HepG2 (cell line): ENCODE results near the gene LIFR. TPM values are rescaled to one million over a fixed set of nuclear protein-coding genes. Genes with fewer than 3 reads are reported as not detected.
A peak's percentile ranks its signal among the peaks of the same experiment; 100 is the strongest.

Experiments used
- ATAC-seq: fragments of 200-7000 bp; cut with Tn5 transposase; 3 replicates; pipeline ENCODE4 v1.9.1; 2020; ENCODE audit warnings: mild to moderate bottlenecking, moderate library complexity
- BruUV-seq: library from RNA; stranded (reverse); fragments of 400-500 nt; replicated peaks from 2 replicates; lab custom pipeline; 2021; lab: Mats Ljungman, UMichigan
- CTCF ChIA-PET: fragments of 300-600 bp; formaldehyde crosslinking; extraction: SDS; loops from one replicate; lab custom pipeline; 2021; ENCODE audit warnings: low total read pairs, inconsistent platforms, low intra/inter-chr PET ratio; lab: Yijun Ruan, JAX
- POLR2A ChIA-PET: fragments of 350-600 bp; sonication (Branson Sonifier 250); formaldehyde crosslinking; loops from one replicate; lab custom pipeline; 2020; ENCODE audit warnings: antibody characterized with exemption, inconsistent platforms; lab: Yijun Ruan, JAX
- DNase-seq: peaks from one replicate; pipeline ENCODE4 v3.0.0-alpha.2; 2015; ENCODE audit warnings: low spot score
- FAIRE-seq: peaks from 3 replicates; lab custom pipeline; 2011; peaks lifted over from hg19 to GRCh38; lab: Jason Lieb, UNC
- H2AFZ ChIP-seq: one replicate; pipeline ENCODE4 v1.6.1; 2011; ENCODE audit warnings: low read length, inconsistent platforms
- H3K27ac ChIP-seq: fragments of 300-600 bp; 3 replicates; pipeline ENCODE4 v1.8.0; 2011; ENCODE audit warnings: mixed run types, mild to moderate bottlenecking, mixed read lengths, low read length, inconsistent platforms; ENCODE audit not compliant: insufficient read depth; ENCODE audit errors: extremely low read length
- H3K27me3 ChIP-seq, 2 experiments: fragments of 200-600 bp in 1 of 2; 2 replicates in 1 of 2; 3 replicates in 1 of 2; pipeline versions ENCODE4 v1.6.0 to v1.8.0; 2011; ENCODE audit warnings: low read length in 2 of 2, mild to moderate bottlenecking in 2 of 2, moderate library complexity in 2 of 2, inconsistent platforms in 1 of 2; ENCODE audit not compliant: insufficient read depth in 2 of 2, control insufficient read depth in 1 of 2
- H3K36me3 ChIP-seq, 2 experiments: fragments of 200-600 bp in 1 of 2; replicated peaks in 1 of 2; 2 replicates in 1 of 2; 3 replicates in 1 of 2; pipeline versions ENCODE4 v1.5.1 to v1.8.0; 2011; ENCODE audit warnings: low read length in 2 of 2, inconsistent platforms in 1 of 2; ENCODE audit not compliant: insufficient read depth in 2 of 2, control insufficient read depth in 1 of 2
- H3K4me1 ChIP-seq: 2 replicates; pipeline ENCODE4 v1.5.1; 2012; ENCODE audit warnings: low read length, inconsistent platforms; ENCODE audit not compliant: insufficient read depth
- H3K4me2 ChIP-seq: 2 replicates; pipeline ENCODE4 v1.6.0; 2011; ENCODE audit warnings: low read depth, low read length, inconsistent platforms
- H3K4me3 ChIP-seq, 3 experiments: fragments of 200-600 bp in 1 of 3; sonication (generic), shearing (Covaris generic) in 1 of 3; replicated peaks in 1 of 3; 2 replicates each; pipeline ENCODE4 v1.5.1; 2011 to 2016; ENCODE audit warnings: low read length in 3 of 3, inconsistent platforms in 2 of 3, low read depth in 2 of 3, mild to moderate bottlenecking in 2 of 3, control low read depth in 1 of 3, mixed read lengths in 1 of 3; ENCODE audit not compliant: insufficient read depth in 1 of 3
- H3K79me2 ChIP-seq: one replicate; pipeline ENCODE4 v1.6.1; 2011; ENCODE audit warnings: low read length, inconsistent platforms; ENCODE audit not compliant: insufficient read depth
- H3K9ac ChIP-seq: 2 replicates; pipeline ENCODE4 v1.6.0; 2011; ENCODE audit warnings: mild to moderate bottlenecking, low read depth, low read length, inconsistent platforms; ENCODE audit not compliant: insufficient read depth
- H3K9me3 ChIP-seq: 2 replicates; pipeline ENCODE4 v1.5.1; 2012; ENCODE audit warnings: mild to moderate bottlenecking, low read length
- H4K20me1 ChIP-seq: 2 replicates; pipeline ENCODE4 v1.6.0; 2011; ENCODE audit warnings: inconsistent platforms, mild to moderate bottlenecking, low read length, moderate library complexity; ENCODE audit not compliant: insufficient read depth
- ATF7 ChIP-seq, 2 experiments: fragments of 450-650 bp in 1 of 2; sonication (generic) in 1 of 2; formaldehyde crosslinking in 1 of 2; IDR thresholded peaks; 2 replicates each; pipeline versions ENCODE4 v1.4.0 to v1.6.1; 2016 to 2020; ENCODE audit warnings: antibody characterized with exemption in 1 of 2, mild to moderate bottlenecking in 1 of 2, missing genetic modification reagents in 1 of 2
- BRCA1 ChIP-seq: sonication (generic); formaldehyde crosslinking; IDR thresholded peaks from 2 replicates; pipeline ENCODE4 v1.4.0; 2020; ENCODE audit warnings: missing genetic modification reagents
- ZMYM4 ChIP-seq: sonication (generic); formaldehyde crosslinking; IDR thresholded peaks from 2 replicates; pipeline ENCODE4 v1.8.1; 2023; ENCODE audit warnings: mild to moderate bottlenecking, missing genetic modification reagents
- ZNF24 ChIP-seq: fragments of 450-650 bp; IDR thresholded peaks from 2 replicates; pipeline ENCODE4 v1.6.1; 2017; ENCODE audit warnings: antibody characterized with exemption, mild to moderate bottlenecking
- ZNF333 ChIP-seq: sonication (generic); formaldehyde crosslinking; IDR thresholded peaks from 2 replicates; pipeline ENCODE4 v1.4.0; 2020; ENCODE audit warnings: mild to moderate bottlenecking, missing genetic modification reagents, borderline replicate concordance
- WGBS: methylation state at CpG from one replicate; pipeline ENCODE4 v1.1.6; 2017; ENCODE audit warnings: low lambda C conversion rate; 5-methylcytosine and 5-hydroxymethylcytosine counted together
- in situ Hi-C: cut with HindIII; loops from 2 replicates; pipeline ENCODE4 v1.10.0; 2017; ENCODE audit warnings: low pct_unique_long_range_greater_than_20kb; ENCODE audit not compliant: extremely low pct_ligation_motif_present
- intact Hi-C: fragments of 100-400 bp; cut with micrococcal nuclease; formaldehyde crosslinking; loops from one replicate; pipeline ENCODE4 v1.10.0; 2022; ENCODE audit not compliant: unreplicated experiment
- polyA plus RNA-seq, 8 experiments: library from polyadenylated mRNA; depleted of rRNA in 3 of 8; stranded (reverse) in 7 of 8; unstranded in 1 of 8; fragments of >200 nt; fragmentation: Illumina TruSeq in 4 of 8; extraction: Trizol in 4 of 8; gene quantifications; 2 replicates each; pipeline versions ENCODE4 v1.2.1 to v1.2.3, GENCODE V29; 2011 to 2016; ENCODE audit warnings: low read depth in 4 of 8, missing spikeins in 1 of 8, mixed read lengths in 1 of 8; ENCODE audit not compliant: insufficient read depth in 1 of 8
- total RNA-seq, 5 experiments: library from RNA; depleted of rRNA; stranded (reverse); fragments of >200 nt; fragmentation: Illumina TruSeq; extraction: Trizol; gene quantifications; 2 replicates each; pipeline ENCODE4 v1.2.3, GENCODE V29; 2016; ENCODE audit warnings: low read depth in 1 of 5
- TF ChIP-seq, protein P1 (sequence below): sonication (generic); formaldehyde crosslinking; IDR thresholded peaks from 2 replicates; pipeline ENCODE4 v1.5.1; 2020; ENCODE audit warnings: mild to moderate bottlenecking, missing genetic modification reagents, moderate library complexity
- TF ChIP-seq, protein P2 (sequence below): sonication (generic); formaldehyde crosslinking; IDR thresholded peaks from 2 replicates; pipeline ENCODE4 v1.8.1; 2023; ENCODE audit warnings: missing genetic modification reagents, mild to moderate bottlenecking, borderline replicate concordance

Gene LIFR
- total and polyA plus RNA-seq, 2 of the 13 experiments (the other 11 are each of a cell fraction or from before 2014, with no cell fraction given) = 6.3 to 25.2 TPM

DNA sequence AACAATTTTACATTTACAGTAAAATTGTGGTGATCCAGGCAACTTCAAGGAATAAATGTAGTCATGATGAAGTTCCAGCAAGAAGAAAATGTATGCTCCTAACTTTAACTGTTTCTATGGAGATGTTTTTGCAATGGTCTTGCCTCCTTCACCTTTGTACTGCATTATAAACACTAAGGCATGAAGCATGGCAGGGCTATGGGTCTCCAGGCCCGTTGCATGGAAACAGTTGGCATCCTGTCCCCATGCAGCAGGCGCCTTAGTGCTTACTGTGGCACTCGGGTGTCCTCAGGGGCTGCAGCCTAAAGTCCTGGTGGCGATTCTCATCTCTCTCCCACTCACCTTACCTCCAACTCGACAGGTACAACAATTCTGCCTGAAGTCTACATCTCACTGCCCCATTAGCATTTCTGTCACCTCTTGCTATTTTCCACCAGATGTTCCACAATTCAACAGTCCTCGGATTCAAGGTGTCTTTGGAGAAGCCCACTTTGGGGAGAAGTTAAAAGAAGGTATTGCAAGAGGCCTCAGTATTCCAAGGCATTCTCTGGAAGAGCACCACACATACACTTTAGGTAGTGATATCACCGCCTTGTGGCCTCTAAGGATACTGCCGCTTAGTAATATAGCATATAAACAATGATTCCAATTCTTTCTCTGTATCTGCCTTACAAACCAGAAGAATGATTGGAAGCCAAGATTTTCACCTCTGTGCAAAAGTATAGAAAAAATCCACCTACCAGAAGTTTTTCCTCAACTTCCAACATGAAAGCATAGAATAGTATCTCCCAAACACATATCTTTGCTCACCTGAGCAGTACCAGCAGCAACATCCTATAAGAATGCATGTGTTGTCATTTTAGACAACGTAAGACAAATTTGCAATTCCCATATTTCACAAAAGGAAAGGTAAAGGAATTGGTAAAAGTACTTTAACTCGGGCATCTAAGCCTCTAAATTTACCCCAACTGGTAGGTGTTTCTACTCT lies 5.1 kb downstream of the LIFR start (continued):
- TF ChIP-seq, protein P1, sequence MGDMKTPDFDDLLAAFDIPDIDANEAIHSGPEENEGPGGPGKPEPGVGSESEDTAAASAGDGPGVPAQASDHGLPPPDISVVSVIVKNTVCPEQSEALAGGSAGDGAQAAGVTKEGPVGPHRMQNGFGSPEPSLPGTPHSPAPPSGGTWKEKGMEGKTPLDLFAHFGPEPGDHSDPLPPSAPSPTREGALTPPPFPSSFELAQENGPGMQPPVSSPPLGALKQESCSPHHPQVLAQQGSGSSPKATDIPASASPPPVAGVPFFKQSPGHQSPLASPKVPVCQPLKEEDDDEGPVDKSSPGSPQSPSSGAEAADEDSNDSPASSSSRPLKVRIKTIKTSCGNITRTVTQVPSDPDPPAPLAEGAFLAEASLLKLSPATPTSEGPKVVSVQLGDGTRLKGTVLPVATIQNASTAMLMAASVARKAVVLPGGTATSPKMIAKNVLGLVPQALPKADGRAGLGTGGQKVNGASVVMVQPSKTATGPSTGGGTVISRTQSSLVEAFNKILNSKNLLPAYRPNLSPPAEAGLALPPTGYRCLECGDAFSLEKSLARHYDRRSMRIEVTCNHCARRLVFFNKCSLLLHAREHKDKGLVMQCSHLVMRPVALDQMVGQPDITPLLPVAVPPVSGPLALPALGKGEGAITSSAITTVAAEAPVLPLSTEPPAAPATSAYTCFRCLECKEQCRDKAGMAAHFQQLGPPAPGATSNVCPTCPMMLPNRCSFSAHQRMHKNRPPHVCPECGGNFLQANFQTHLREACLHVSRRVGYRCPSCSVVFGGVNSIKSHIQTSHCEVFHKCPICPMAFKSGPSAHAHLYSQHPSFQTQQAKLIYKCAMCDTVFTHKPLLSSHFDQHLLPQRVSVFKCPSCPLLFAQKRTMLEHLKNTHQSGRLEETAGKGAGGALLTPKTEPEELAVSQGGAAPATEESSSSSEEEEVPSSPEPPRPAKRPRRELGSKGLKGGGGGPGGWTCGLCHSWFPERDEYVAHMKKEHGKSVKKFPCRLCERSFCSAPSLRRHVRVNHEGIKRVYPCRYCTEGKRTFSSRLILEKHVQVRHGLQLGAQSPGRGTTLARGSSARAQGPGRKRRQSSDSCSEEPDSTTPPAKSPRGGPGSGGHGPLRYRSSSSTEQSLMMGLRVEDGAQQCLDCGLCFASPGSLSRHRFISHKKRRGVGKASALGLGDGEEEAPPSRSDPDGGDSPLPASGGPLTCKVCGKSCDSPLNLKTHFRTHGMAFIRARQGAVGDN = peak; percentile 39
- TF ChIP-seq, protein P2, sequence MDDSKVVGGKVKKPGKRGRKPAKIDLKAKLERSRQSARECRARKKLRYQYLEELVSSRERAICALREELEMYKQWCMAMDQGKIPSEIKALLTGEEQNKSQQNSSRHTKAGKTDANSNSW (CRISPR knock-in tag) = no peak
- TF ChIP-seq ZMYM4 (CRISPR knock-in tag) (0 out of 2 replicates have a peak, but pooled peaks have one; percentile 22), BRCA1 (CRISPR knock-in tag) (no peak)

DNA sequence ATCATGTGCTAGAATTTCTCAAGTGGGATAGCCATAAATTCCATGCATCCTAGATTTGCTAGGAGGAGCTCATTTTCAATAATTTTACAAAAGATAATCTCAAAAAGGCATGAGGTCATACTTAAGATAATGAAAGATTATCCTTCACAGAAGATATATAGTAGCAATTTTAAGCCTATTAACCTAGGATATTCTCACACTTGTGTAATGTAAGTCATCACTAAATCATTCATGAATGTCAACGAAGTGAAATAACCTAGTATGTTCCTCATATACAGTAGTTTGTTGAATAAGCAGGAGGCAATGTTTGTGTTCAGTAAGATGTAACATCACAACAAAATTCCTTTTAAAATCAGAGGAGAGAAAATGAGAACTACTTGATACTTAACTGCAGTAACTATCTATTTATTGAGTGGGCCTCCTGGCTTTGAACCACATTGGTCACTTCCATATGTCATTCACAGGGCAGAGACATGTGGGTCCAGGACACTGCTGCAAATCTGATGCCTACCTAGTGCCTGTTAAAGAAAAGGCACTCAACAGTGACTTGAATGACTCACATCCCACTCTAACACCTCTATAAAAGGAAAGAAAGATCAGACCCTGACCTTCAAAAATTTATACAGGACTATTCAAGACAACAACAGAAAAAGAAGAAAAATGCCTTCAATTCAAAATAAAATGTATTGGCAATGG lies 8.2 kb downstream of the LIFR start:
- H2AFZ ChIP-seq = no peak overlapping the region
- no peaks in the 10 kb centered on the region; the same call in none of the 2 replicates for H4K20me1 ChIP-seq
- no peaks in the 10 kb centered on the region for H3K9me3 ChIP-seq
- H3K4me1 ChIP-seq = peaks cover 91% of the 10 kb centered on the region
- FAIRE-seq = no peak
- no peak overlapping the region for H3K9ac ChIP-seq
- WGBS = 92% methylated on average over 1 of the region's 1 CpG
- ChIA-PET POLR2A (interaction anchor here (2.6 to 5.2 kb wide), 2 partner anchors 8 to 14 kb away, joined by 10 to 59 read pairs; partner anchors contain the start of gene LIFR), CTCF (no interaction called here)
- peak overlapping the region; percentile 94 for H3K27ac ChIP-seq
- peaks cover 91% of the 10 kb centered on the region for H3K79me2 ChIP-seq
- no peak overlapping the region for H3K4me3 ChIP-seq
- H3K4me2 ChIP-seq = no peak overlapping the region
- TF ChIP-seq ZNF24 = no peak
- no peak for TF ChIP-seq ZNF333 (CRISPR knock-in tag)
- TF ChIP-seq ATF7 (IDR thresholded peaks at IDR 0.05) = peak; percentile 74
- no peak for TF ChIP-seq ATF7 (CRISPR knock-in tag; IDR thresholded peaks at IDR 0.05)
- BruUV-seq = no TSS peak
- intact Hi-C loops (loop anchor here (10.0 kb wide), 1 partner anchor 297 kb away; the partner anchor contains the start of gene OSMR), in situ Hi-C loops (no loop called here)
- no peak for ATAC-seq
- H3K36me3 ChIP-seq = no peaks in the 10 kb centered on the region
- no peak for DNase-seq
- no peaks in the 10 kb centered on the region for H3K27me3 ChIP-seq
